Breast epithelium (tissue), 4 donors: ENCODE data around the gene PASK. TPM values are rescaled to one million over a fixed set of nuclear protein-coding genes. Genes with fewer than 3 reads are reported as not detected.

Experiments used
- DNase-seq, 2 donors: peaks; one replicate each; pipeline ENCODE4 v3.0.0-alpha.2; 2019; ENCODE audit warnings: low spot score in 2 of 2
- H3K27ac ChIP-seq, 2 donors: fragments of 200-600 bp; sonication (generic) in 1 of 2; one replicate each; pipeline ENCODE4 v1.5.1; 2016 to 2019; ENCODE audit warnings: mild to moderate bottlenecking in 1 of 2
- H3K27me3 ChIP-seq, 2 donors: fragments of 200-600 bp; sonication (generic) in 1 of 2; one replicate each; pipeline versions ENCODE4 v1.5.1 to v1.6.0; 2017 to 2019; ENCODE audit warnings: control low read depth in 1 of 2, mild to moderate bottlenecking in 1 of 2
- H3K36me3 ChIP-seq: fragments of 200-600 bp; one replicate; pipeline ENCODE4 v1.5.1; 2019
- H3K4me1 ChIP-seq, 2 donors: fragments of 200-600 bp; sonication (generic); one replicate each; pipeline ENCODE4 v1.5.1; 2016 to 2019; ENCODE audit warnings: control low read depth in 1 of 2
- H3K4me3 ChIP-seq, 3 donors: fragments of 200-600 bp; sonication (generic); 1 replicate in 2 of 3; 2 replicates in 1 of 3; pipeline ENCODE4 v1.5.1; 2016 to 2019; ENCODE audit warnings: mild to moderate bottlenecking in 3 of 3, moderate library complexity in 2 of 3
- H3K9me3 ChIP-seq, 2 donors: fragments of 200-600 bp; sonication (generic) in 1 of 2; one replicate each; pipeline ENCODE4 v1.5.1; 2016 to 2019; ENCODE audit warnings: control low read depth in 1 of 2
- CTCF ChIP-seq, 3 donors: fragments of 450-650 bp; IDR thresholded peaks; one replicate each; pipeline ENCODE4 v1.5.1; 2016 to 2017; ENCODE audit warnings: antibody characterized with exemption in 3 of 3, mild to moderate bottlenecking in 3 of 3, moderate library complexity in 3 of 3
- POLR2A ChIP-seq: fragments of 450-650 bp; IDR thresholded peaks from one replicate; pipeline ENCODE4 v1.6.1; 2016; ENCODE audit warnings: antibody characterized with exemption, mild to moderate bottlenecking, moderate library complexity
- POLR2AphosphoS5 ChIP-seq, 3 donors: sonication (generic); formaldehyde crosslinking; IDR thresholded peaks; one replicate each; pipeline ENCODE4 v1.6.1; 2017; ENCODE audit warnings: antibody characterized with exemption in 3 of 3
- intact Hi-C: fragments of 100-400 bp; cut with DNase I; formaldehyde crosslinking; loops from one replicate; pipeline ENCODE4 v1.15.1; 2023; ENCODE audit warnings: low total_unique reads
- total RNA-seq, 3 donors: library from RNA; depleted of rRNA; stranded (reverse); fragments of >200 nt; gene quantifications; one replicate each; pipeline ENCODE4 v1.1.0, GENCODE V29; 2016

The PASK gene
- total RNA-seq, 3 donors from 2014 or later = 4.3 to 7.3 (median 6.6) TPM

GRCh38 chr2:241080405-241081189 lies 68.7 kb downstream of the PASK start:
- intact Hi-C loops = no loop called here
- Histone ChIP-seq H3K4me1 (no peaks in the 10 kb centered on the region), H3K9me3 (no peaks in the 10 kb centered on the region), H3K27ac (peak overlapping the region in 1 of 2 donors; percentile 0), H3K27me3 (no peaks in the 10 kb centered on the region), H3K36me3 (no peaks in the 10 kb centered on the region), H3K4me3 (no peak overlapping the region)
- no peak for DNase-seq
- TF ChIP-seq POLR2A (no peak), POLR2AphosphoS5 (IDR thresholded peaks at IDR 0.05) (peak in 1 of 3 donors; percentile 7)

GRCh38 chr2:241074901-241075540 lies 74.3 kb downstream of the PASK start:
- no peak for TF ChIP-seq POLR2AphosphoS5 (IDR thresholded peaks at IDR 0.05)
- TF ChIP-seq CTCF (IDR thresholded peaks at IDR 0.05) = no peak
- no peak for TF ChIP-seq POLR2A
- Histone ChIP-seq H3K4me1 (no peaks in the 10 kb centered on the region), H3K27ac (no peak overlapping the region), H3K27me3 (no peaks in the 10 kb centered on the region), H3K4me3 (no peak overlapping the region), H3K9me3 (no peaks in the 10 kb centered on the region), H3K36me3 (no peaks in the 10 kb centered on the region)
- no peak for DNase-seq
- intact Hi-C loops = no loop called here

- TF ChIP-seq POLR2AphosphoS5 (IDR thresholded peaks at IDR 0.05) = no peak
- no peak for TF ChIP-seq CTCF (IDR thresholded peaks at IDR 0.05)
- TF ChIP-seq POLR2A = no peak
- H3K4me3 ChIP-seq = no peak overlapping the region
- intact Hi-C loops = no loop called here
- H3K9me3 ChIP-seq = no peaks in the 10 kb centered on the region
- H3K4me1 ChIP-seq = no peaks in the 10 kb centered on the region
- no peaks in the 10 kb centered on the region for H3K27me3 ChIP-seq
- H3K27ac ChIP-seq = no peak overlapping the region
- H3K36me3 ChIP-seq = no peaks in the 10 kb centered on the region
- DNase-seq = no peak
Measured at GRCh38 chr2:241074065-241074818, 75.0 kb downstream of the PASK start.

GRCh38 chr2:241073166-241074064 lies 75.9 kb downstream of the PASK start:
- H3K9me3 ChIP-seq = no peaks in the 10 kb centered on the region
- intact Hi-C loops = no loop called here
- H3K4me1 ChIP-seq = no peaks in the 10 kb centered on the region
- no peaks in the 10 kb centered on the region for H3K27me3 ChIP-seq
- DNase-seq = no peak
- H3K4me3 ChIP-seq = no peak overlapping the region
- H3K27ac ChIP-seq = no peak overlapping the region
- TF ChIP-seq CTCF (IDR thresholded peaks at IDR 0.05) (no peak), POLR2AphosphoS5 (IDR thresholded peaks at IDR 0.05) (no peak), POLR2A (no peak)
- no peaks in the 10 kb centered on the region for H3K36me3 ChIP-seq

- Histone ChIP-seq H3K4me1 (no peaks in the 10 kb centered on the region), H3K36me3 (no peaks in the 10 kb centered on the region), H3K27me3 (no peaks in the 10 kb centered on the region), H3K9me3 (no peaks in the 10 kb centered on the region), H3K27ac (no peak overlapping the region), H3K4me3 (no peak overlapping the region)
- TF ChIP-seq POLR2AphosphoS5 (IDR thresholded peaks at IDR 0.05) (no peak), CTCF (IDR thresholded peaks at IDR 0.05) (no peak), POLR2A (no peak)
- DNase-seq = no peak
- intact Hi-C loops = no loop called here
Measured at GRCh38 chr2:241072553-241073165, 76.6 kb downstream of the PASK start.
